K562 (cell line): ENCODE measurements around the gene FMN2. TPM values are rescaled to one million over a fixed set of nuclear protein-coding genes. Genes with fewer than 3 reads are reported as not detected.

Experiments
- ATAC-seq: fragments of 200-7000 bp; cut with Tn5 transposase; 3 replicates; pipeline ENCODE4 v1.9.1; 2020; ENCODE audit warnings: moderate library complexity
- BruUV-seq: library from RNA; stranded (reverse); fragments of 400-500 nt; replicated peaks from 2 replicates; lab custom pipeline; 2021; lab: Mats Ljungman, UMichigan
- CTCF ChIA-PET: fragments of 300-600 bp; formaldehyde crosslinking; extraction: SDS; loops from one replicate; lab custom pipeline; 2021; ENCODE audit warnings: low intra/inter-chr PET ratio; lab: Yijun Ruan, JAX
- POLR2A ChIA-PET: fragments of 300-600, 350-650 bp; sonication (Branson Sonifier 250); formaldehyde crosslinking; extraction: SDS; loops from one replicate; lab custom pipeline; 2021; ENCODE audit warnings: antibody characterized with exemption, inconsistent platforms; lab: Yijun Ruan, JAX
- DNase-seq, 4 experiments: peaks; one replicate each; pipeline versions ENCODE4 v3.0.0 to v3.0.0-alpha.2; 2011 to 2018; ENCODE audit warnings: low spot score in 3 of 4, mixed read lengths in 3 of 4; ENCODE audit errors: extremely low read depth in 1 of 4
- FAIRE-seq: peaks from 2 replicates; lab custom pipeline; 2011; peaks lifted over from hg19 to GRCh38; lab: Jason Lieb, UNC
- H2AFZ ChIP-seq: 2 replicates; pipeline ENCODE4 v1.6.0; 2011; ENCODE audit warnings: low read depth, low read length, control low read depth, inconsistent platforms
- H3K27ac ChIP-seq: fragments of 200-600 bp; 3 replicates; pipeline ENCODE4 v1.8.0; 2011; ENCODE audit warnings: low read depth, mild to moderate bottlenecking, control low read depth, inconsistent platforms, low read length, moderate library complexity, mixed read lengths; ENCODE audit errors: extremely low read depth
- H3K27me3 ChIP-seq, 2 experiments: fragments of 300-600 bp in 1 of 2; 2 replicates in 1 of 2; 3 replicates in 1 of 2; pipeline versions ENCODE4 v1.6.0 to v1.8.0; 2011; ENCODE audit warnings: inconsistent platforms in 2 of 2, low read length in 2 of 2, mild to moderate bottlenecking in 1 of 2, mixed read lengths in 1 of 2, moderate library complexity in 1 of 2; ENCODE audit not compliant: control insufficient read depth in 2 of 2, insufficient read depth in 2 of 2
- H3K36me3 ChIP-seq: fragments of 300-600 bp; 3 replicates; pipeline ENCODE4 v1.8.0; 2011; ENCODE audit warnings: mild to moderate bottlenecking, low read length, inconsistent platforms; ENCODE audit not compliant: control insufficient read depth, insufficient read depth
- H3K4me1 ChIP-seq, 2 experiments: fragments of 200-600 bp in 1 of 2; replicated peaks in 1 of 2; 2 replicates in 1 of 2; 3 replicates in 1 of 2; pipeline versions ENCODE4 v1.5.1 to v1.8.0; 2011; ENCODE audit warnings: inconsistent platforms in 2 of 2, low read length in 2 of 2, mild to moderate bottlenecking in 1 of 2, mixed read lengths in 1 of 2, moderate library complexity in 1 of 2; ENCODE audit not compliant: control insufficient read depth in 2 of 2, insufficient read depth in 2 of 2
- H3K4me2 ChIP-seq: 2 replicates; pipeline ENCODE4 v1.6.1; 2011; ENCODE audit warnings: low read length, control low read depth, inconsistent platforms, mixed read lengths; ENCODE audit not compliant: insufficient read depth
- H3K4me3 ChIP-seq: fragments of 200-600 bp; sonication (generic), shearing (Covaris generic); 2 replicates; pipeline ENCODE4 v1.5.1; 2016; ENCODE audit warnings: control low read depth, inconsistent platforms
- H3K79me2 ChIP-seq: fragments of 200-600 bp; 3 replicates; pipeline ENCODE4 v1.8.0; 2011; ENCODE audit warnings: low read length, inconsistent platforms; ENCODE audit not compliant: control insufficient read depth, insufficient read depth
- H3K9ac ChIP-seq, 2 experiments: 2 replicates each; pipeline versions ENCODE4 v1.6.0 to v1.6.1; 2011; ENCODE audit warnings: low read depth in 2 of 2, low read length in 2 of 2, control low read depth in 1 of 2, inconsistent platforms in 1 of 2, mild to moderate bottlenecking in 1 of 2, mixed read lengths in 1 of 2; ENCODE audit not compliant: insufficient read depth in 1 of 2
- H3K9me1 ChIP-seq: one replicate; pipeline ENCODE4 v1.6.0; 2011; ENCODE audit warnings: inconsistent platforms, mild to moderate bottlenecking, low read length, moderate library complexity; ENCODE audit not compliant: control insufficient read depth, insufficient read depth
- H3K9me3 ChIP-seq: replicated peaks from 2 replicates; pipeline ENCODE4 v1.5.1; 2011; ENCODE audit warnings: low read depth, low read length, inconsistent platforms; ENCODE audit not compliant: control insufficient read depth, insufficient read depth
- H4K20me1 ChIP-seq: replicated peaks from 2 replicates; pipeline ENCODE4 v1.6.1; 2011; ENCODE audit warnings: low read length, inconsistent platforms, mixed read lengths; ENCODE audit not compliant: control insufficient read depth, insufficient read depth
- EWSR1 ChIP-seq: fragments of 450-650 bp; IDR thresholded peaks from 2 replicates; pipeline ENCODE4 v1.6.1; 2018; ENCODE audit warnings: borderline replicate concordance, mild to moderate bottlenecking, low read depth, moderate library complexity; ENCODE audit not compliant: partially characterized antibody
- ILK ChIP-seq: fragments of 450-650 bp; IDR thresholded peaks from 2 replicates; pipeline ENCODE4 v1.6.1; 2016; ENCODE audit warnings: missing genetic modification characterization, low read depth, mild to moderate bottlenecking, missing compliant biosample characterization, moderate library complexity, borderline replicate concordance
- POLR2A ChIP-seq: fragments of 450-650 bp; conservative IDR thresholded peaks from 2 replicates; pipeline ENCODE4 v1.6.1; 2016
- WGBS: fragments of 100-300 bp; shearing (Covaris generic); methylation state at CpG from one replicate; pipeline ENCODE4 v1.1.6; 2016; ENCODE audit warnings: low coverage, mixed read lengths; ENCODE audit not compliant: insufficient coverage; ENCODE audit errors: missing lambda C conversion rate; 5-methylcytosine and 5-hydroxymethylcytosine counted together
- in situ Hi-C: fragments of 300-500 bp; cut with MboI; formaldehyde crosslinking; loops from 4 replicates; pipeline ENCODE4 v1.15.0; 2018; ENCODE audit warnings: inconsistent platforms, mixed read lengths
- intact Hi-C: fragments of 100-400 bp; cut with micrococcal nuclease; formaldehyde crosslinking; loops from 2 replicates; pipeline ENCODE4 v1.14.2; 2022
- polyA plus RNA-seq, 8 experiments: library from polyadenylated mRNA; depleted of rRNA in 4 of 8; stranded (reverse) in 5 of 8; unstranded in 3 of 8; fragments of >200 nt; fragmentation: Nextera tagmentation in 2 of 8; fragmentation: Illumina TruSeq in 1 of 8; extraction: Ambion mirVana in 2 of 8; extraction: Trizol in 1 of 8; gene quantifications; 2 replicates each; pipeline versions ENCODE4 v1.2.1 to v1.2.3, GENCODE V29; 2011 to 2014; ENCODE audit warnings: inconsistent platforms in 1 of 8, missing spikeins in 1 of 8
- total RNA-seq, 7 experiments: library from RNA; depleted of rRNA in 6 of 7; stranded (reverse); fragments of >200 nt in 6 of 7; fragmentation: Illumina TruSeq in 2 of 7; extraction: Trizol in 2 of 7; gene quantifications; 2 replicates each; pipeline versions ENCODE4 v1.2.1 to v1.2.3, GENCODE V29; 2011 to 2021; ENCODE audit warnings: low replicate concordance in 1 of 7
- TF ChIP-seq, protein P1 (sequence below): fragments of 450-650 bp; IDR thresholded peaks from 2 replicates; pipeline ENCODE4 v1.6.1; 2016; ENCODE audit warnings: low read depth

FMN2 gene
- total and polyA plus RNA-seq, 9 of the 15 experiments (the other 6 are each of a cell fraction or from before 2014, with no cell fraction given), result 0.15 to 0.45 (median 0.16) TPM; not detected in 3

- H3K9me3 ChIP-seq, result no peaks in the 10 kb centered on the region
- intact Hi-C loops, result no loop called here
- TF ChIP-seq ILK (tag), result no peak
- no peak for TF ChIP-seq EWSR1
- TF ChIP-seq, protein P1, sequence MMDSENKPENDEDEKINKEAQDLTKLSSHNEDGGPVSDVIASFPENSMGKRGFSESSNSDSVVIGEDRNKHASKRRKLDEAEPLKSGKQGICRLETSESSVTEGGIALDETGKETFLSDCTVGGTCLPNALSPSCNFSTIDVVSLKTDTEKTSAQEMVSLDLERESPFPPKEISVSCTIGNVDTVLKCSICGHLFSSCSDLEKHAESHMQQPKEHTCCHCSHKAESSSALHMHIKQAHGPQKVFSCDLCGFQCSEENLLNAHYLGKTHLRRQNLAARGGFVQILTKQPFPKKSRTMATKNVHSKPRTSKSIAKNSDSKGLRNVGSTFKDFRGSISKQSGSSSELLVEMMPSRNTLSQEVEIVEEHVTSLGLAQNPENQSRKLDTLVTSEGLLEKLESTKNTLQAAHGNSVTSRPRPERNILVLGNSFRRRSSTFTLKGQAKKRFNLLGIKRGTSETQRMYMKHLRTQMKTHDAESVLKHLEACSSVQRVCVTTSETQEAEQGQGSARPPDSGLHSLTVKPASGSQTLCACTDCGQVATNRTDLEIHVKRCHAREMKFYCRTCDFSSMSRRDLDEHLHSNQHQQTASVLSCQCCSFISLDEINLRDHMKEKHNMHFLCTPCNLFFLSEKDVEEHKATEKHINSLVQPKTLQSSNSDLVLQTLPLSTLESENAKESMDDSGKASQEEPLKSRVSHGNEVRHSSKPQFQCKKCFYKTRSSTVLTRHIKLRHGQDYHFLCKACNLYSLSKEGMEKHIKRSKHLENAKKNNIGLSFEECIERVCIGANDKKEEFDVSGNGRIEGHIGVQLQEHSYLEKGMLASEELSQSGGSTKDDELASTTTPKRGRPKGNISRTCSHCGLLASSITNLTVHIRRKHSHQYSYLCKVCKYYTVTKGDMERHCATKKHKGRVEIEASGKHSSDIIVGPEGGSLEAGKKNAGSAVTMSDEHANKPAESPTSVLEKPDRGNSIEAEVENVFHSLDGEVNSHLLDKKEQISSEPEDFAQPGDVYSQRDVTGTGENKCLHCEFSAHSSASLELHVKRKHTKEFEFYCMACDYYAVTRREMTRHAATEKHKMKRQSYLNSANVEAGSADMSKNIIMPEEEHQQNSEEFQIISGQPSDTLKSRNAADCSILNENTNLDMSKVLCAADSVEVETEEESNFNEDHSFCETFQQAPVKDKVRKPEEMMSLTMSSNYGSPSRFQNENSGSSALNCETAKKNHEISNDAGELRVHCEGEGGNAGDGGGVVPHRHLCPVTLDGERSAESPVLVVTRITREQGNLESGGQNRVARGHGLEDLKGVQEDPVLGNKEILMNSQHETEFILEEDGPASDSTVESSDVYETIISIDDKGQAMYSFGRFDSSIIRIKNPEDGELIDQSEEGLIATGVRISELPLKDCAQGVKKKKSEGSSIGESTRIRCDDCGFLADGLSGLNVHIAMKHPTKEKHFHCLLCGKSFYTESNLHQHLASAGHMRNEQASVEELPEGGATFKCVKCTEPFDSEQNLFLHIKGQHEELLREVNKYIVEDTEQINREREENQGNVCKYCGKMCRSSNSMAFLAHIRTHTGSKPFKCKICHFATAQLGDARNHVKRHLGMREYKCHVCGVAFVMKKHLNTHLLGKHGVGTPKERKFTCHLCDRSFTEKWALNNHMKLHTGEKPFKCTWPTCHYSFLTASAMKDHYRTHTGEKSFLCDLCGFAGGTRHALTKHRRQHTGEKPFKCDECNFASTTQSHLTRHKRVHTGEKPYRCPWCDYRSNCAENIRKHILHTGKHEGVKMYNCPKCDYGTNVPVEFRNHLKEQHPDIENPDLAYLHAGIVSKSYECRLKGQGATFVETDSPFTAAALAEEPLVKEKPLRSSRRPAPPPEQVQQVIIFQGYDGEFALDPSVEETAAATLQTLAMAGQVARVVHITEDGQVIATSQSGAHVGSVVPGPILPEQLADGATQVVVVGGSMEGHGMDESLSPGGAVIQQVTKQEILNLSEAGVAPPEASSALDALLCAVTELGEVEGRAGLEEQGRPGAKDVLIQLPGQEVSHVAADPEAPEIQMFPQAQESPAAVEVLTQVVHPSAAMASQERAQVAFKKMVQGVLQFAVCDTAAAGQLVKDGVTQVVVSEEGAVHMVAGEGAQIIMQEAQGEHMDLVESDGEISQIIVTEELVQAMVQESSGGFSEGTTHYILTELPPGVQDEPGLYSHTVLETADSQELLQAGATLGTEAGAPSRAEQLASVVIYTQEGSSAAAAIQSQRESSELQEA, result no peak
- no peak for TF ChIP-seq POLR2A
- ChIA-PET CTCF (no interaction called here), POLR2A (no interaction called here)
- 2% methylated on average over 11 of the region's 11 CpGs for WGBS
- ATAC-seq (no peak), FAIRE-seq (no peak), DNase-seq (no peak)
- no peaks in the 10 kb centered on the region for H3K4me1 ChIP-seq
- H3K9me1 ChIP-seq, result no peaks in the 10 kb centered on the region
- H3K9ac ChIP-seq, result no peak overlapping the region
- H3K27ac ChIP-seq, result no peak overlapping the region
- H4K20me1 ChIP-seq, result no peaks in the 10 kb centered on the region
- H3K36me3 ChIP-seq, result no peaks in the 10 kb centered on the region
- in situ Hi-C loops, result no loop called here
- no peak overlapping the region for H3K4me2 ChIP-seq
- no peak overlapping the region for H2AFZ ChIP-seq
- H3K79me2 ChIP-seq, result no peaks in the 10 kb centered on the region
- no peak overlapping the region for H3K4me3 ChIP-seq
- no peaks in the 10 kb centered on the region for H3K27me3 ChIP-seq
- no TSS peak for BruUV-seq
Observed at GRCh38 chr1:240254778-240255291, 163.2 kb downstream of the FMN2 start.
